Stimulated activated CD4-positive, alpha-beta T cell treated with anti-CD3 and anti-CD28 coated beads, Interleukin-1b, Interleukin-23, amount 100 ng/mL, for 48 hours (primary cell): ENCODE data around the gene NT5DC4.

Experiments used
- DNase-seq: peaks from one replicate; pipeline ENCODE4 v3.0.0-alpha.2; 2020

NT5DC4 gene

GRCh38 chr2:112756207-112756606, 35.4 kb downstream of the NT5DC4 start:
- no peak for DNase-seq

DNA sequence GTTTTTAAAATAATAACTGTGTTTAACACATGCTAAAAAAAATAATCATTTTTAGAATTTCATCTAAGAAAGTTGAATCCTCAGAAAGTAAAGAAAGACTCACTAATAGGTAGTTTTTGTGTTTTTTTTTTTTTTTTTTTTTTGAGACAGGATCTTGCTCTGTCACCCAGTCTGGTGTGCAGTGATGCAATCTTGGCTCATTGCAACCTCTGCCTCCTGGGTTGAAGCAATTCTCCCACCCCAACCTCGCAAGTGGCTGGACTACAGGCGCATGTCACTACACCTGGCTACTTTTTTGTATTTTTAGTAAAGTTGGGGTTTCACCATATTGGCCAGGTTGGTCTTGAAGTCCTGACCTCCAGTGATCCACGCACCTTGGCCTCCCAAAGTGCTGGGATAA, 36.4 kb downstream of the NT5DC4 start:
- DNase-seq, result no peak

DNA sequence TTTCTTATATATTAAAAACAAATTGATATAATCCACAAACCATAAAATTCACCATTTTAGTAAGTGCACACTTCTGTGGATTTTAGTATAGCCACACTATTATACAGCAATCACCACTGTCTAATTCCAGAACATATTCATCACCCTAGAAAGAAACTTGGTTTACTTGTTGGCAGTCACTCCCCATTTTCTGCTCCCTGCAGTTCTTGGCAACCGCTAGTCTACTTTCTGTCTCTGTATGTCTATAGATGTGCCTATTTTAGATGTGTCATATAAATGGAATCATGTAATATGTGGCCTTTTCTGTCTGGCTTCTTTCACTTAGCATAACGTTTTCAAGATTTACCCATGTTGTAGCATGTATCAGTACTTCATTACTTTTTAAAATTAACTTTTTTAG, 37.9 kb downstream of the NT5DC4 start:
- no peak for DNase-seq

DNA sequence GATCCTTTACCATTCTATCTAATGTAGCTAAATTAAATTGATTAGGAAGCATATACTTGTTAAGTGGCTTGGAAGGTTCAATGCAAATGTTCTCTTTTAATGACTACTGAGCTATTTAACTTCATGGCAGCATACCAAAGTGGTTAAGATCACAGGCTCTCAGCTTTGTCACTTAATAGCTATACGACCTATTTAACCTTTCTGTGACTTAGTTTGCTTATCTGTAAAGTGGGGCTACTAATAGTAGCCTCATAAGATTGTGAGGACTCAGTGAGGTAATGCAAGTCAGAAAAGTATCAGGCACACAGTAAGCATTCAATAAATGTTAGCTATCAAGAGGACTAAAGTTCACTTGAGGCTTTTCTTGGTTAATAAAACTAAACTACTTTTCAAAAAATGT, 39.3 kb downstream of the NT5DC4 start:
- no peak for DNase-seq

GRCh38 chr2:112762276-112762675, 41.5 kb downstream of the NT5DC4 start:
- no peak for DNase-seq

- DNase-seq, result peak; percentile 97
These were observed 43.5 kb downstream of the NT5DC4 start, which contains the start of gene CKAP2L for GRCh38 chr2:112764071-112765044. Gene CKAP2L (minus strand): TSS chr2:112764609. CDS start chr2:112764598, 11 bp downstream.

DNA sequence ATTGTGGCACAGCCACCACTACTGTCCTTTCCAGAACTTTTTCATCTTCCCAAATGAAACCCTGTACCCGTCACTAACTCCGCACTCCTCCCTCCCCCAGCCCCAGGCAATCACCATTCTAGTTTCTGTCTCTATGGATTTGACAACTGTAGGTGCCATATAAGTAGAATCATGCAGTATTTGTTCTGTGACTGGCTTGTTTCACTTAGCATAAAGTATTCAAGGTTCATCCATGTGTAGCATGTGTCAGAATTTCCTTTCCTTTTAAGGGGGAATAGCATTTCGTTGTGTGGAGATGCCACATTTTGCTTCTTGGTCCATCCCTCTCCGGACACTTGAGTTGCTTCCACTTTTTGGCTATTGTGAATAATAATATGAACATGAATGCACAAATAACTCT, 44.4 kb downstream of the NT5DC4 start:
- DNase-seq, result no peak

GRCh38 chr2:112767693-112768330, 47.0 kb downstream of the NT5DC4 start:
- no peak for DNase-seq

GRCh38 chr2:112768432-112768831, 47.6 kb downstream of the NT5DC4 start:
- no peak for DNase-seq

DNA sequence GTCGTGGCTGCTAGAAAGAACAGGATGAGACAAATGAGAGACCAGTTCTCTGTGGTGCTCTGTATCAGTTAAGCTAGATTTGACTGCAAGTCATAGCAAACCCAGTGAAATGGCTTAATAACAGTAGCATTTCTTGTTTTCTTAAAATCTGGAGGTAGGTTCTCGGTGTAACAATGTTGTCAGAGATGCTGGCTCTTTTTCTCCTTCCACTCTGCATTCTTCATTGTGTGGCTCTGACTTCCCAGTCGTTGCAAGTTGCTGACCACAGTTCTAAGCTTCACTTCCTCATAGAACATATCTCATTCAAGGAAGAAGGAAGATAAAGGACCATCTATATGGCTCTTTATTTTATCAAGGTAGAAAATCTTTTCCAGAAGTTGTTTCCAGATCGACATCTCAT, 51.5 kb downstream of the NT5DC4 start:
- DNase-seq, result no peak

- DNase-seq, result no peak
These were observed 52.2 kb downstream of the NT5DC4 start for GRCh38 chr2:112772911-112773475.

DNA sequence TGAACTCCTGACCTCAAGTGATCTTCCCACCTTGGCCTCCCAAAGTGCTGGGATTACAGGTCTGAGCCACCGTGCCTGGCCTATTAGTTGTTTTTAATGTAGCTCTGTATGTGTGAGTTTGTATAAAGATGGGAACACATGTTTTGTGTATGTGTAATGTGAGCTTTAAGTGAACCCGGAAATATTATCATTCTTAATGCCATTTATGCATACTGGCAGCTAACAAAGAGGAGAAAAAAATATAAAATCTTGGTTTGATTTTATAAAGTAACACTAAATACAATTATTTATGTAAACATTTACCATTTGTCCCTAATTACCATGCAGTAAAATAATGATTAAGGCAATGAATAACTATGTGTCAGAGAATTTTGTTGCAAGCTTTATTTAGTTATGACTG, 52.7 kb downstream of the NT5DC4 start:
- no peak for DNase-seq

DNA sequence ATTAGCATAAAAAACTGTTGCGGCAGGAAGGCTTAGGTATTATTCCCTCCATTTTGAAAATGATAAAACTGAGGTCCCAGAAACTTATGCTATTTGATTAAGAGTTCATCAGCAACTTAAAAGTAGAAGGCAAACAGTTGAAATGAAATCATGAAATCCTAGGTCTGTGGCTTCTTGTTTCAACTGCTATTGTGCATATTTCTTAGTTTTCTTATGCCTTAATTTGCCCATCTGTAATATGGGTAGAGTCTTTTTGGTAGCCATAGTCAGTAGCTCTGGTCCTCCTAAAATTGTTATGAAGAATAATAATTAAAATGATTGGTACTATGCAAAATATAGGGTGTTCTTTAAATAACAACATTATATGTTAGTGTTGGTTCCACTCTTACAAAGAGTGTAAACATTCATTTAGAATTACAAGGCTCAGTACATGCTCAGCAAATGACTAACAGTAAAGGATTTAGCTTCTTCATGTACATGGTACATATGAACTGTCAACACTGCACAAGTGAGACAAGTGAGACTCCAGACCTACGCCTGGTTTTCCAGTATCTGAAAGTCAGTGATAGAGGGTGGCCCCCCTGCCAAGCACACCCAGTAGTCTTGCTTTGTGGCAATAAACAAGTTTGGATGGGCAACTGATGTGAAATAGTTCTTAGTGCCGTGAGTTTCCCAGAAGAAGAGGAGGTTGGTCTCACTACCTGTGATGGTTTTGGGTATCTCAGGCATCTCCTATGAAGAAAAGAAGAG, 53.9 kb downstream of the NT5DC4 start:
- no peak for DNase-seq

DNA sequence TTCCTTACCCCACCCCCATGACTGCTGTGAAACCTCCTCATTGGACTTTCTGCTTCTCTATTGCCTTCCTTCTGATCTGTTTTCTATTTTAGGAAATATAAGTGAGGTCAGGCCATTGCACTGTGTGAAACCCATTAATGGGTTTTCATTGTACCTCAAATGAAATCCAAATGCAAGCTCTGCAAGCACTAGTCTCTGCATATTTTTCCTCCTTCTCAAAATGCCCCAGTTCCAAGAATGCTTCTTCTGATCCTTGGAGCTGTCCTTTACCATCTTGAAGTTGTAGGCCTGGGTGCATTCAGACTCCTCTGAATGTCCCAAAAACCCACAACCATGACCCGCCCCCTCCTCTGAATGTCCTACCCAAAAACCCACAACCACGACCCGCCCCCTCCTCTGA, 55.3 kb downstream of the NT5DC4 start:
- DNase-seq, result no peak

GRCh38 chr2:112777036-112777435, 56.2 kb downstream of the NT5DC4 start:
- DNase-seq, result no peak

DNA sequence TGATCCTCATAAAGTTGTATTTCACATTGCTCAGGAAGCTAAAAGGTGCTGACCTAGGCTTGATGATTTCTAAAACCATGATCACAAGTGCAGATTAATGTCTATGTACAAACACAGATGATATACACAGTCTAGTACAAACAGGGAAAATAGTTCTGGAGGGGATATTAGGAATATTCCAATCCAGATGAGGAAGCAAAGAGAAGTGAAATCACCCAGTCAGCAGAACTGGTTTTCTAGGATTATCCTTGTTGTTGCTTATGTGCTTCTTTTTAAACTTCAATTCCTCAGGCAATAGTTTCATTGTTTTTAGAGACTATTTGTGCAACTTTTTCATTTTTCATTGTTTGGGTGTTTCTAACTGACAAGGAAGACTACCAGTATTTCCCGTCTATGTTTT, 58.8 kb downstream of the NT5DC4 start:
- no peak for DNase-seq

GRCh38 chr2:112782234-112782799, 61.5 kb downstream of the NT5DC4 start:
- no peak for DNase-seq

GRCh38 chr2:112783187-112783714, 62.4 kb downstream of the NT5DC4 start:
- no peak for DNase-seq

DNA sequence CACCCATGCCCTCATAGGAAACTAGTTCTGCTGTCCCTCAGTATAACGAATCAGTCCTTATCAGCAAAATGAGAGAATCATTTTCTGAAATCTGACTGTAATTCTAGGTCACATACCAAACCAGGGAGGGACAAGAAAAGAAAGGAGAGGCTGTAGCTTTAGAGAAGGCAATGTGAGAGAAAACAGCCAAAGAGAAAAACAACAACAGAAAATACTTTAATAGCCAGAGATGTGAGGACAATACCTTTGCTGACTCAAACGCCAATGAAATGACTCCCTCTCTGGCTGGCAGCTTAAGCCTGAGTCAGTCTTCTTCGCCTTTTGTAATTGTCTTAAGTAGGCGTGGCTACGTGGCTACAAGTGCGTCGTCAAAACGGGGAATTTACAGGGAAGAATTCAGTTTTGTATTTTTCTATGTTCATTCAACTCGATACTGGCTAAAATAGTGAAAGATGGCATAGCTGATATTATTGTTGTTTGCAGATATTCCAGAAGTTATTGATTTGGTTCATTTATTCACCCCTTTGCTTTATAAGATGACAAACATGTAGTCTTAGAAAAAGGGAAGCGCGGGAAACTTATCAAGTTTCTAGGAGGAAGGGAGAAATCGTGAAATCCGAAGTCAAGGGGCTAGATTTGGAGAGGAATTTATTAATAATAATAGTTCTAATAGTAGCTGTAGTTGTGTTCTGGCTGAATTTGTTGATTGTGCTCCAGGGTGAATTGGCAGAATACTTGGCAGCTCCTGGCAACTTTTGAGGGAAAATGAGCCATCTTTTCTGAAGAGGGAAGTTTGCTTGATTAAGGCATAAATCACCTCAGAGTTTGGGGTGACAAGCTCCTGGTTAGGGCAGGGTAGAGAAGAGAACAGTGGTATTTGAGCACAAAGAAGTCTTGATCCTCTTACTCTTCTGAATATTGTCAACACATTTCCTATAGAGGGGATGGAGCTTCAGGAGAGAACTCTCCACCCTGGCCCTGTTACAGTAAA, 63.7 kb downstream of the NT5DC4 start, which contains the start of gene IL1A:
IL1A (minus strand) TSS at position 295 of the 991 bp plus-strand sequence. CDS start 723 bp downstream, outside the sequence.
- peak; percentile 10 for DNase-seq

- DNase-seq, result no peak
These were observed 66.5 kb downstream of the NT5DC4 start for GRCh38 chr2:112787294-112787693.
